ENCODE measurements around the gene RSL1D1.

DNA sequence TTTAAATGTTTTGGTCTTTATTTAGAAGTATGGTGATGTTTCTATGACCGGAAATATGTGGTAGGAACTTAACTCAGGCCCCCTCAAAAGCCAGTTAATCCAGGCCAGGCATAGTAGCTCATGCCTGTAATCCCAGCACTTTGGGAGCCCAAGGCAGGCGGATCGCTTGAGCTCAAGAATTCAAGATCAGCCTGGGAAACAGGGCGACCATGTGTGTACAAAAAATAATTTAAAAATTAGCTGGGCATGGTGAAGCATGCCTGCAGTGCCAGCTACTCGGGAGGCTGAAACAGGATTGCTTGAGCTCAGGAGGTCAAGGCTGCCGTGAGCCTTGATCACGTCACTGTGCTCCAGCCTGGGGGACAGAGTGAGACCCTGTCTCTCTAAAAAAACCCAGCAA lies 10.3 kb downstream of the RSL1D1 start:
- TF ChIP-seq POLR2AphosphoS5 (IDR thresholded peaks at IDR 0.05; ENCODE audit: borderline replicate concordance, low read depth, low read length) (no peak), EZH2 (IDR thresholded peaks at IDR 0.05) (no peak)
